IMR-90 (cell line): ENCODE data around the gene PGBD5. TPM values are rescaled to one million over a fixed set of nuclear protein-coding genes. Genes with fewer than 3 reads are reported as not detected.

ENCODE experiments used
- ATAC-seq: fragments of 200-7000 bp; cut with Tn5 transposase; 2 replicates; pipeline ENCODE4 v1.9.1; 2020; ENCODE audit warnings: low read depth, mild to moderate bottlenecking, moderate library complexity
- BruUV-seq: library from RNA; stranded (reverse); fragments of 400-500 nt; replicated peaks from 2 replicates; lab custom pipeline; 2021; lab: Mats Ljungman, UMichigan
- CTCF ChIA-PET: fragments of 300-600 bp; formaldehyde crosslinking; extraction: SDS; loops from one replicate; lab custom pipeline; 2021; ENCODE audit warnings: antibody characterized with exemption; lab: Yijun Ruan, JAX
- POLR2A ChIA-PET: fragments of 300-600 bp; sonication (Branson Sonifier 250); formaldehyde crosslinking; loops from one replicate; lab custom pipeline; 2022; ENCODE audit warnings: antibody characterized with exemption; ENCODE audit not compliant: unreplicated experiment; lab: Charles Lee
- DNase-seq: peaks from one replicate; pipeline ENCODE4 v3.0.0; 2013
- H2AFZ ChIP-seq: replicated peaks from 2 replicates; pipeline ENCODE3; 2013; ENCODE audit warnings: low read length, mild to moderate bottlenecking; ENCODE audit not compliant: poor library complexity
- H2AK5ac ChIP-seq: 2 replicates; pipeline ENCODE4 v1.6.1; 2013; ENCODE audit warnings: low read depth, low read length, inconsistent platforms
- H2AK9ac ChIP-seq: replicated peaks from 2 replicates; pipeline ENCODE3; 2013; ENCODE audit warnings: mild to moderate bottlenecking, low read depth, low read length, moderate library complexity; ENCODE audit not compliant: poor library complexity
- H2BK120ac ChIP-seq: 2 replicates; pipeline ENCODE4 v1.6.1; 2013; ENCODE audit warnings: low read depth, low read length, inconsistent platforms
- H2BK15ac ChIP-seq: 3 replicates; pipeline ENCODE4 v1.6.1; 2013; ENCODE audit warnings: low read depth, low read length, inconsistent platforms
- H2BK20ac ChIP-seq: 2 replicates; pipeline ENCODE4 v1.6.1; 2013; ENCODE audit warnings: low read depth, mild to moderate bottlenecking, inconsistent platforms, low read length, moderate library complexity
- H2BK5ac ChIP-seq: 2 replicates; pipeline ENCODE4 v1.6.1; 2013; ENCODE audit warnings: mild to moderate bottlenecking, low read depth, low read length, inconsistent platforms; ENCODE audit not compliant: poor library complexity, severe bottlenecking
- H3K14ac ChIP-seq: replicated peaks from 2 replicates; pipeline ENCODE4 v1.6.1; 2013; ENCODE audit warnings: low read depth, low read length, inconsistent platforms
- H3K18ac ChIP-seq: 2 replicates; pipeline ENCODE4 v1.6.1; 2013; ENCODE audit warnings: low read depth, low read length, control low read depth
- H3K23ac ChIP-seq: 2 replicates; pipeline ENCODE4 v1.6.1; 2013; ENCODE audit warnings: low read depth, low read length, inconsistent platforms
- H3K27ac ChIP-seq: 2 replicates; pipeline ENCODE4 v1.5.1; 2013; ENCODE audit warnings: mild to moderate bottlenecking, control low read depth, low read length; ENCODE audit not compliant: insufficient read depth
- H3K27me3 ChIP-seq: 2 replicates; pipeline ENCODE4 v1.6.1; 2013; ENCODE audit warnings: low read length; ENCODE audit not compliant: control insufficient read depth, insufficient read depth
- H3K36me3 ChIP-seq: 2 replicates; pipeline ENCODE4 v1.6.1; 2013; ENCODE audit warnings: low read length, mixed read lengths; ENCODE audit not compliant: control insufficient read depth, insufficient read depth
- H3K4ac ChIP-seq: 2 replicates; pipeline ENCODE4 v1.6.1; 2013; ENCODE audit warnings: low read depth, low read length, inconsistent platforms
- H3K4me1 ChIP-seq: 2 replicates; pipeline ENCODE4 v1.6.1; 2013; ENCODE audit warnings: low read length, mixed read lengths; ENCODE audit not compliant: control insufficient read depth, insufficient read depth
- H3K4me2 ChIP-seq: 2 replicates; pipeline ENCODE4 v1.6.1; 2013; ENCODE audit warnings: low read depth, mild to moderate bottlenecking, control low read depth, low read length, moderate library complexity
- H3K4me3 ChIP-seq: 2 replicates; pipeline ENCODE4 v1.5.1; 2013; ENCODE audit warnings: low read depth, mild to moderate bottlenecking, control low read depth, low read length, moderate library complexity; ENCODE audit not compliant: insufficient read depth
- H3K56ac ChIP-seq: 2 replicates; pipeline ENCODE4 v1.6.1; 2013; ENCODE audit warnings: low read length, inconsistent platforms; ENCODE audit not compliant: insufficient read depth; ENCODE audit errors: extremely low read depth
- H3K79me1 ChIP-seq, 2 experiments: 2 replicates each; pipeline ENCODE4 v1.6.1; 2013; ENCODE audit warnings: low read length in 2 of 2, inconsistent platforms in 1 of 2, low read depth in 1 of 2
- H3K9ac ChIP-seq: 2 replicates; pipeline ENCODE4 v1.6.1; 2013; ENCODE audit warnings: low read depth, low read length, control low read depth
- H3K9me1 ChIP-seq: 2 replicates; pipeline ENCODE4 v1.6.1; 2013; ENCODE audit warnings: low read length, inconsistent platforms; ENCODE audit not compliant: insufficient read depth
- H3K9me3 ChIP-seq: 2 replicates; pipeline ENCODE4 v1.6.1; 2013; ENCODE audit warnings: low read length; ENCODE audit not compliant: control insufficient read depth, insufficient read depth
- H4K20me1 ChIP-seq: 2 replicates; pipeline ENCODE4 v1.6.1; 2013; ENCODE audit warnings: low read length, inconsistent platforms; ENCODE audit not compliant: insufficient read depth
- H4K5ac ChIP-seq: 2 replicates; pipeline ENCODE4 v1.6.1; 2013; ENCODE audit warnings: mild to moderate bottlenecking, low read depth, low read length, control low read depth
- H4K8ac ChIP-seq, 2 experiments: 2 replicates each; pipeline ENCODE4 v1.6.1; 2013; ENCODE audit warnings: low read depth in 2 of 2, low read length in 2 of 2, control low read depth in 1 of 2, inconsistent platforms in 1 of 2
- H4K91ac ChIP-seq: 2 replicates; pipeline ENCODE4 v1.6.1; 2013; ENCODE audit warnings: low read depth, low read length, inconsistent platforms; ENCODE audit not compliant: insufficient read depth
- MXI1 ChIP-seq: IDR thresholded peaks from 2 replicates; pipeline ENCODE4 v1.6.1; 2012; ENCODE audit warnings: low read depth, mild to moderate bottlenecking, low read length, moderate library complexity, borderline replicate concordance
- POLR2A ChIP-seq: IDR thresholded peaks from 2 replicates; pipeline ENCODE4 v1.6.1; 2012; ENCODE audit warnings: mild to moderate bottlenecking, low read depth, low read length
- WGBS, 2 experiments: methylation state at CpG; one replicate each; pipeline versions ENCODE4 v1.1.5 to v1.1.7; 2013; ENCODE audit warnings: missing lambda C conversion rate in 2 of 2; ENCODE audit not compliant: insufficient read length in 1 of 2; ENCODE audit errors: extremely low coverage in 2 of 2; 5-methylcytosine and 5-hydroxymethylcytosine counted together
- dilution Hi-C: fragments of 300-500 bp; cut with HindIII; formaldehyde crosslinking; loops from one replicate; pipeline ENCODE4 v1.14.3; 2018; ENCODE audit warnings: low sequenced_read_pairs; ENCODE audit not compliant: unreplicated experiment
- in situ Hi-C: fragments of 300-500 bp; cut with MboI; formaldehyde crosslinking; loops from 3 replicates; pipeline ENCODE4 v1.14.3; 2019; ENCODE audit warnings: low sequenced_read_pairs, inconsistent platforms, mixed read lengths
- intact Hi-C: fragments of 100-400 bp; cut with micrococcal nuclease; formaldehyde crosslinking; loops from 2 replicates; pipeline ENCODE4 v1.10.0; 2022
- polyA plus RNA-seq, 3 experiments: library from polyadenylated mRNA; depleted of rRNA; stranded (reverse); fragments of >200 nt; gene quantifications; 2 replicates each; pipeline ENCODE4 v1.2.3, GENCODE V29; 2012; ENCODE audit warnings: low replicate concordance in 1 of 3
- total RNA-seq: library from RNA; depleted of rRNA; stranded (reverse); fragments of >200 nt; gene quantifications from 2 replicates; pipeline ENCODE4 v1.2.3, GENCODE V29; 2012
- TF ChIP-seq, protein P1 (sequence below): fragments of 150-350 bp; IDR thresholded peaks from 2 replicates; pipeline ENCODE4 v1.6.1; 2016; ENCODE audit warnings: low read depth, mild to moderate bottlenecking, low read length, moderate library complexity, borderline replicate concordance
- TF ChIP-seq, protein P2 (sequence below): conservative IDR thresholded peaks from 2 replicates; pipeline ENCODE4 v1.5.1; 2012; ENCODE audit warnings: mild to moderate bottlenecking, low read depth, low read length, improper control_type of control experiment

The PGBD5 gene
- total and polyA plus RNA-seq, 2 of the 4 experiments (the other 2 are of a cell fraction), result 0.18 to 0.36 TPM

- H3K18ac ChIP-seq, result no peak overlapping the region
- BruUV-seq, result no TSS peak
- no peak overlapping the region for H2AFZ ChIP-seq
- H3K27me3 ChIP-seq, result no peaks in the 10 kb centered on the region
- no peaks in the 10 kb centered on the region; a peak in 2 of 4 replicates for H3K79me1 ChIP-seq
- no peak overlapping the region for H2BK15ac ChIP-seq
- no peak for ATAC-seq
- WGBS, 2 experiments, result 100% methylated on average over 1 of the region's 7 CpGs; no CpG with 5 or more reads in 1 of the 2 experiments
- H4K8ac ChIP-seq, result no peak overlapping the region
- no peak overlapping the region for H2AK5ac ChIP-seq
- H3K4ac ChIP-seq, result no peak overlapping the region
- H4K5ac ChIP-seq, result no peak overlapping the region
- no peaks in the 10 kb centered on the region for H3K4me1 ChIP-seq
- DNase-seq, result no peak
- no peak overlapping the region for H2BK5ac ChIP-seq
- H3K27ac ChIP-seq, result no peak overlapping the region
- no peak overlapping the region for H3K4me3 ChIP-seq
- no peak overlapping the region for H3K9ac ChIP-seq
- no peak overlapping the region for H3K14ac ChIP-seq
- dilution Hi-C loops, result no loop called here
- POLR2A ChIA-PET, result no interaction called here
- CTCF ChIA-PET, result no interaction called here
- no peaks in the 10 kb centered on the region for H3K9me3 ChIP-seq
- no peaks in the 10 kb centered on the region for H3K9me1 ChIP-seq
- no peak overlapping the region for H2AK9ac ChIP-seq
- H3K23ac ChIP-seq, result no peak overlapping the region
- no peak overlapping the region for H4K91ac ChIP-seq
- no peak overlapping the region for H3K56ac ChIP-seq
- in situ Hi-C loops, result no loop called here
- no peaks in the 10 kb centered on the region for H4K20me1 ChIP-seq
- TF ChIP-seq, protein P1, sequence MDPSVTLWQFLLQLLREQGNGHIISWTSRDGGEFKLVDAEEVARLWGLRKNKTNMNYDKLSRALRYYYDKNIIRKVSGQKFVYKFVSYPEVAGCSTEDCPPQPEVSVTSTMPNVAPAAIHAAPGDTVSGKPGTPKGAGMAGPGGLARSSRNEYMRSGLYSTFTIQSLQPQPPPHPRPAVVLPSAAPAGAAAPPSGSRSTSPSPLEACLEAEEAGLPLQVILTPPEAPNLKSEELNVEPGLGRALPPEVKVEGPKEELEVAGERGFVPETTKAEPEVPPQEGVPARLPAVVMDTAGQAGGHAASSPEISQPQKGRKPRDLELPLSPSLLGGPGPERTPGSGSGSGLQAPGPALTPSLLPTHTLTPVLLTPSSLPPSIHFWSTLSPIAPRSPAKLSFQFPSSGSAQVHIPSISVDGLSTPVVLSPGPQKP, result no peak
- no peak for TF ChIP-seq MXI1
- TF ChIP-seq, protein P2, sequence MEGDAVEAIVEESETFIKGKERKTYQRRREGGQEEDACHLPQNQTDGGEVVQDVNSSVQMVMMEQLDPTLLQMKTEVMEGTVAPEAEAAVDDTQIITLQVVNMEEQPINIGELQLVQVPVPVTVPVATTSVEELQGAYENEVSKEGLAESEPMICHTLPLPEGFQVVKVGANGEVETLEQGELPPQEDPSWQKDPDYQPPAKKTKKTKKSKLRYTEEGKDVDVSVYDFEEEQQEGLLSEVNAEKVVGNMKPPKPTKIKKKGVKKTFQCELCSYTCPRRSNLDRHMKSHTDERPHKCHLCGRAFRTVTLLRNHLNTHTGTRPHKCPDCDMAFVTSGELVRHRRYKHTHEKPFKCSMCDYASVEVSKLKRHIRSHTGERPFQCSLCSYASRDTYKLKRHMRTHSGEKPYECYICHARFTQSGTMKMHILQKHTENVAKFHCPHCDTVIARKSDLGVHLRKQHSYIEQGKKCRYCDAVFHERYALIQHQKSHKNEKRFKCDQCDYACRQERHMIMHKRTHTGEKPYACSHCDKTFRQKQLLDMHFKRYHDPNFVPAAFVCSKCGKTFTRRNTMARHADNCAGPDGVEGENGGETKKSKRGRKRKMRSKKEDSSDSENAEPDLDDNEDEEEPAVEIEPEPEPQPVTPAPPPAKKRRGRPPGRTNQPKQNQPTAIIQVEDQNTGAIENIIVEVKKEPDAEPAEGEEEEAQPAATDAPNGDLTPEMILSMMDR, result no peak
- TF ChIP-seq POLR2A, result no peak
- intact Hi-C loops, result no loop called here
- no peak overlapping the region for H2BK120ac ChIP-seq
- no peak overlapping the region for H2BK20ac ChIP-seq
- no peak overlapping the region for H3K4me2 ChIP-seq
- peaks cover 45% of the 10 kb centered on the region for H3K36me3 ChIP-seq
Observed at GRCh38 chr1:230278376-230278775, 147.8 kb downstream of the PGBD5 start.
